HUDEP-2 (cell line): ENCODE results near the gene GPC6.

Experiments used
- DNase-seq, 76 experiments: peaks; one replicate each; lab custom pipeline; 2025; ENCODE audit not compliant: unreplicated experiment in 76 of 76; lab: John Stamatoyannopoulos, UW

Gene GPC6

DNA sequence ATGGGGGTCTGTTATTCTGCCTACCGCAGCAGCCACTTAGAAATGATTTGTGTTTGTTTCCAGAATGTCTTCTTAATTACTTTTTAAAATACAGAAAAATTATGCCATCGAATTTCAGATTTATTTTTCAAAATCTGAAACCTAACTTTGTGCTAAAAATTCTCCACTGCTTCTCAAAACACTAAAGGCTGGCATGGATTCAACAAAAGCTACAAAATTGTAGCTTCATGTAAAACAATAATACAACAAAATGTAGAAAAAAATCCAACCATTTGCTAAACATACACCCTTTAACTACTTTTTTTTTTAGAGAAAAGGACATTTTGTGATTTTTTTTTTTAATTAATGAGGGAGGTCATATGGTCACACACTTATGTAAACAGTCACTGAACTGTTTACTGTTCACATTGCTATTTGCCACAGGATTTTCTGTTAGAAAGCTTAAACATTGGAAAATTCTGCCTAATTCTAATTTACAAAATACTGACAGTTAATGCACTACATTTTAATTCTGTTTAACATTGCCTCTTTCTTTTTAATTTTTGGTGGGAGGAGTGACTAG is 646.3 kb downstream of the GPC6 start:
- no peak for DNase-seq

DNA sequence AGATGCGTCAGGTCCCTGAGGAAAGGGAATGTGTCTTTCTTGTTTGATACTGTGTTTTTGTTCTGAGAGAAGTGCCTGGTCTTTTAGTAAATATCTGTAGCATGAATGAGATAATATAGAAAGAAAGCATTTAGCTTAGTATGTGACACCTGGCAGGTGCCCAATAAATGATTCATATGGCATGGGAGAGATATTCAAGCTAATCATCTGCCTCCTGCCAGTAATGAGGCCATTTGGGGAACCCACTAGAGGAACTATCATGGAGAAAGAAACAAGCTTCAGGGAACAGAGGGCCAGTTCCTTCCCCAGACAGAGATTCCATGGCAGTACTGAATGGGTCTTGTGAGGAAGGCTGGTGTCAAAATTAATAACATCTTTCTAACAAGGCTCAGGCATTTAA is 648.9 kb downstream of the GPC6 start:
- DNase-seq = no peak

DNA sequence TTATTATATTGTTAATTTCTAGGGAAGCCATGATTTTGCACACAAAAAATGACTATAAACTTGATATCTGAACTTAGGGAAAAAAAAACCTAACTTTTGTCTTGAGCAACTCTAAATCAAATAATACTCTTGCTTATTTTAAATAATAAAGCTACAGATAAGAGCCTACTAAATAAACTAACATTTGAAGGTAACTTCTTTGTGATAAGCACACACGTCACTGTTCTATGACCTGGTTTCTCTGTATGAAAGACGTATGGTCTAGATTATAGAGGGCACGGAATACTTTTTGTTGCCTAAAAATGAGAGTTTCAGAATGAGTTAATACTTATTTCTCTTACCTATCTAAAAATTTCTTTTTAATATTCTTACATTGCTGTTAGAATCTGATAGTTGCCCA is 649.6 kb downstream of the GPC6 start:
- no peak for DNase-seq

DNA sequence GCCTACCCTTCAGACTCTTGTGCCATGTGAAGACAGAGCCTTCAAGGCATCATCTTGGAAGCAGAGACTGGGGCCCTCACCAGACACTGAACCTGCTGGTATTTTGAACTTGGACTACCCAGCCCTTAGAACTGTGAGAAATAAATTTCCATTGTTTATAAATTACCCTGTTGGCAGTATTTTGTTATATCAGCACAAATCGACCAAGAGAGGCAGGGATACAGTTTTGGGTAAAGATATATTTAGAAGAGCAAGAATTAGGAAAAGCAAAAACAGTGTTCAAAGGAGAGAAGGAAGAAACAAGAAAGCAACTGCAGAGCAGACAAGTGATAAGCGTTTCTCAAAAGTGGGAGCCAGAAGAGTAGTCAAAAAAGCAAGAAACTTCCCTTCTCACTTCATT is 652.1 kb downstream of the GPC6 start:
- DNase-seq = no peak

DNA sequence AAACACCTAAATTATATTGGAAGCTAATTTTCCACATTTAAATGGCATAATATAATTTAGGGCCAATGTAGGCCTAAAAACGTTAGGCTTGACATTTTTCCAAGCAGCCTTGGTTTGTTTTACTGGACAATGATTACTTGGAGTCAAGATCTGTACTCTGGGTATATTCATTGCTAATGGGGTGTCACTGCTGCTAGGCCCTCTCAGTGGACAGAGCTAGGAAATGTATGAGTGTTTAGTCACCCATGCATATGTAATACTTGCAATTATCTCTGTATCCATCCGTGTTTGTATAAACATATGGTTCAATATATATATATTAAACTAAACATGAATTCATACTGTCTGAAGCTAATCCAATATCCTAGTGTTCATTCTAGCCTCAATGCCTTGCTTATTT is 654.8 kb downstream of the GPC6 start:
- no peak for DNase-seq

DNA sequence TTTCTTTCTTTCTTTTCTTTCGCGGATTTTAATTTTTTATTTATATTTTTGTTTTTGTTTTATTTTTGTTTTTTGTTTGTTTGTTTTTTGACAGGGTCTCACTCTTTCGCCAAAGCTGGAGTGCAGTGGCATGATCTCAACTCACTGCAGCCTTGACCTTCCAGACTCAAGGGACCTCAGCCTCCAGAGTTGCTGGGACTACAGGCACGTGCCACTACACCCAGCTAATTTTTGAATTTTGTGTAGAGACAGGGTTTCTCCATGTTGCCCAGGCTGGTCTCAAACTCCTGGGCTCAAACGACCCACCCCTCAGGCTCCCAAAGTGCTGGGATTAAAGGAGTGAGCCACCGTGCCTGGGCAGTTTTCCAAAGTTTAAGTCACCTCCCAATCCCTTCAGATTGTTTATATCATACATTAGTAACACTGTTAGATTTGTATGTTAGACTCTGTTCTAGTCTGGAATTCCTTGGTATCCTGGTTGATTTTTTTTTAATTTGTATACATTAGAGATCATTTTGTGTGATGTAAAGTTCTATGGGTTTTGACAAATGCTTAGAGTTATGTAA is 655.6 kb downstream of the GPC6 start:
- DNase-seq = no peak

DNA sequence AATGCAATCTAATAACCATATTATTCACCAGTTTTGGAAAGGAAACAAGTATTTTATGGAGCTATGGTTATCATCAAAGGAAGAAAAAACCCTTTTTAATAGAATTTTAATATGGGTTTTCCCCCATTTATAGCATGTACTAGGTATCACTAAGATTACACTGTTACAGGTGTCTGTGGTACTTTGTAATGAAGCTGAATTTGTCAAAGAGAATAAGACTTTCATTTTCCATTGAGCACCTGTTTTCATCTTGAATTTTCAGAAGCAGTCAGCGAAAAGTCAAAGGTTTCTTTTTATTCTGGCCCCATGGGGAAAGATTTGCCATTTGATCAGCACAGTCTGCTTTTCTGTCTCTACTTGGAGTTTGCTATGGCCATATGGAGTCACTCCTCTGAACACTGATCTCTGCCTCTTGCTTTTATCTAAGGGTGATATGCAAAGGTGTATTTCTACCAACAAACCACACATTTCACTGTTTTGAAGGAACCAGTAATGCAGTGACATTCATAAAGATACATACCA is 662.9 kb downstream of the GPC6 start:
- DNase-seq = no peak

DNA sequence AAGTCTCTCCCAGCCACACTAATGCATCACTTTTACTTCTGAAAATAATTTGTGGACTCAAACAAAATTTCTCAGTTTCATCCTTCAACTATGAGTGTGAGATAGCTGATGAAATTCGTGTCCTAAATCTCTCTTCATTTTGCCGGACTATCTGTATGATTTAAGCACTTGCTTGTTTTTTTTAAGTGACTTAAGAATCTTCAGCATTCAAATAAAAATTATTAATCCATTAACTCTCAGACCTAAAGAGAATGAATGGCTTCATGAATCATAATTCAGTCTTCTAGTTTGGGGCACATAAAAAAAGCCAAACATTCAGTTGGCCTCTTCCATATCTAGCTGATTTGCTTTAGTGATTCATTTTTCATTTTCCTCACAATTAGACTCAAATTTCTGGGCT is 673.4 kb downstream of the GPC6 start:
- DNase-seq = no peak

DNA sequence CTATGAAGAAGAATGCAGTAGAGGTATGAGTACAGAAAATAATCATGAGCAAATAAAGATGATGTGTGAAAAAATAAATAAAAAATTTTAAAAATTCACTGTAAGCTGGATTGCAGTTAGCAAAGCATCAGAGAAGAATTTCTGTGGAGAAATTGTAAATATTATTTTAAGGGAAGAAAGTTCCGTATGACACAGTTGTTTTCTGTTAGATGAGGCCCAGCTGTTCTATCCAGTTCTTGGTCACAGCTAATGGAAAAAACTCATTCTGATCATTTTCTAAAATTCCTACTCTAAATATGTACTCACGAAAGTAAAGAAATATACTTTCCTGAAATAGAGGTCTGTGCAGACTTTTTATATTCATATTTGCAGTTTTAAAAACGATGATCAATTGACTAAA is 674.1 kb downstream of the GPC6 start:
- DNase-seq = no peak

DNA sequence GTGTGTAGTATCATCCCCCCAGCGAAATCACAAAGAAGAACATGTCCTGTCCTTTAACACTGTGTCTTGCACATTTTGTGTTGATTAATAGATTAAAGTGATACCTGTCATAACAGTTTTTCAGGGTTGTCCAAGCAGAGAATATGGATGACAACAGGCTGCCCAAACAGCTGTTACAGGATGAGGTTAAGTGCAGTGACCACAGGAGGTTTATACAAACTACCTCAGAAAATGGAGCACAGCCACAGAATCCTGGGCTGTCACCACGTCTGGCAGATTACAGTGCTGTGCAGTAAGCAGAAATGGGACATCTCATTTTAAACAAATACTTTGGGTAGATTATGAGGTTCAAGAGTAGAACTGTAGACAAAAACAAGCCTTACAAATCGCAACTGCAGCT is 677.3 kb downstream of the GPC6 start:
- no peak for DNase-seq

DNA sequence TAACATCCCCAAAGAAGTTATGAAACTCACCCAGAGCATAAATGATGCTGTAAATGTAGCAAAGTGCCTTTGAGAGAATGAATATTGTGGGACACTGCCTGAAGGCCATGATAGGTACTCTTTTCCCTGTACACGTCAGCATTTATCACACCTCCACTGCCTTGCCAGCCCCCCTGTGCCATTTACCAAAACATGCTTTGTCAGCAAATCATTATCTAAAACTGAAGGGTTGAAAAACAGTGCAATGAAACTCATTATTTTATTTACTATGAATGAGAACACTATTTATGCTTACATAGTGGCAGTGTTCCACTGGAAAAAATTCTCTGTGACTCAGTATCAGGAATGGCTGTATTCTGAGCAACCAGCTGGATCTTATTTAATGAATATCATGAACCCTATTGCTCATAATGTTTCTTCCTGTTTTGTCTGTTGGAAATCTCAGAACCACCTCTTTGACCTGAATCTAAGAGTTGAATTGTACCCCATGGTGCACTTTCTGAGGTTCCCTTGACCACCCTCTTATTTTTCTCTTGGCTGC is 688.7 kb downstream of the GPC6 start:
- no peak for DNase-seq

DNA sequence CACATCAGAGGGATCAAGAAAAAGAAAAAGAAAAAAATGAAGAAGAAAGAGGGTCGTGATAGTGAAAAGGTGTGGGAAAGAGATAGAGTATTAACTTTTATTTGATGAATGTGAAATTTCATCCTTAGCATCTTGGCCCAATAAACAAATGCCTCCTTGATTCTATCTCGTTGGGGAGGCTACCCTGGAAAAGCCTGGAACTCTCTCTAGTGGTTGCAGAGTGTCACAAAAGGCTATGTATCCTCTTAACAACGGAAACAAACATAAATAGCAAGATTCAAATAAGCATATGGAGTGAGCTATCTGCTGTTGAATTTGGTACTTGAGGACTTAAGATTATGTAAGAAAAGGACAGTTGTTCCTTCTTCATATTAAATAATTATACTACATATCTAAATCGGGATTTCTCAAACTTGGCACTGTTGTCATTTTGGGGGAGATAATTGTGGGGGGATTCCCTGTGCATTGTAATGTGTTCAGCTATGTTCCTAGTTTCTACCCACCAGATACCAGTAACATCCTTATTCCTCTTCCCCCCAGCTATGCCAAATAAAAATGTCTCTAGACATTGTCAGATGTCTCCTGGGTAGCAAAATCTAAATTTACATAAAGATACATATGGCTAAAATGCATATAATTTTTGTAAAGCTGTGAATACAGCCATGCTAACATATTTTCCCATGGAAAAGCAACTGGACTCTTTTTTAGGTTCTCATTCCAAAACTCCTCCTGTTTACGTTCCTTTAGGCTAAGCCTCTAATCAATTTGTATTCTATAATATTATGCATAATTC is 695.7 kb downstream of the GPC6 start:
- no peak for DNase-seq

DNA sequence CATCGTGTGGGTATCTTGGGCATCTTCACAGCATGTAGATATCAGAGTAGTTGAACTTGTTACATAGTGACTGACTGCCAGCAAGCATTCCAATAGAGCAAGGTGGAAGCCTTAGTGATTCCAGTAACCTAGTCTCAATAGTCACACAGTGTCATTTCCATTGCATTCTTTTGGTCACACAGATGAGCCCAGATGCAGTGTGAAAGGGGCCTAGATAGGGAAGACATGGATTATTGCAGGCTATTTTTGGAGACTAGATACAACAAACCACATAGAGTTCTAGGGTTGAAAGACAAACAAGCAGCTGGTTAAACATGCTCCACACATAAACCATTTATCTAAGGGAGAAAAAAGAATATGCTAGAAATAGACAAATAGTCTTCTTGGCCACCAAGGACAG is 699.4 kb downstream of the GPC6 start:
- DNase-seq = no peak

DNA sequence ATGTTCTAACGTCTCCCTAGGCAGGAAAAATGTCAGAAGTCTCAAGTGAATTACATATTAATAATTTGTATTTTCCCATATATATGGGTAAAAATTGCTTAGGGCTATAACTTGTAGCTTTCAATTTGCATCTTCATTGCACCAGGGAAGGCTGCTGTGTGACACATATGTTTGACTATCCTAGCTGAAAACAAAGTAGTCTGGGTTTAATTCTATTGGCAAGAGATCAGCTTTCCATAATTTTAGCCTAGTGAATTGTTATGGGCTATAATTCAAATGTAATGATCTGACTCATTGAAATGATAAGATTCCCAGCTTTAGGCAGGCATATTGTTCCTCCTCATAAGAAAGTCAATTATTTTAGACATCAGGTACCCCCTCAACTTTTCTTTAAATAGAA is 699.8 kb downstream of the GPC6 start:
- no peak for DNase-seq

DNA sequence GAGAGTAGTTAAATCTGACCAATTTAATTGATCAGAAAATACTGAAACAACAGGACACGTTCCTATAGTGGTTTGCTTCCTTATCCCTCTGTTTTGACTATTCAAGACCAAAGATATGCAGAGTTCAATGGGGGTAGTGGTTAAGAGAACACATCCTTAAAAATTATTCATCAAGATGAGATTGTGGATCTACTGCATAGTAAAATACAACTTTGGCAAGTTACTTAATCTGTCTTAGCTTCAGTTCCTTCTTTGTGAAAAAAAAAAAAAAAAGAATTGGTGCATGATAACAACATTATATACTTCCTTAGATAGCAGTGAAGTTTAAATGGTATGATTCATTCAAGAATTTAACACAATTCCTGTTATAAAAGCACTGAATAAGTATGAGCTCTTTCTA is 700.8 kb downstream of the GPC6 start:
- DNase-seq = no peak

DNA sequence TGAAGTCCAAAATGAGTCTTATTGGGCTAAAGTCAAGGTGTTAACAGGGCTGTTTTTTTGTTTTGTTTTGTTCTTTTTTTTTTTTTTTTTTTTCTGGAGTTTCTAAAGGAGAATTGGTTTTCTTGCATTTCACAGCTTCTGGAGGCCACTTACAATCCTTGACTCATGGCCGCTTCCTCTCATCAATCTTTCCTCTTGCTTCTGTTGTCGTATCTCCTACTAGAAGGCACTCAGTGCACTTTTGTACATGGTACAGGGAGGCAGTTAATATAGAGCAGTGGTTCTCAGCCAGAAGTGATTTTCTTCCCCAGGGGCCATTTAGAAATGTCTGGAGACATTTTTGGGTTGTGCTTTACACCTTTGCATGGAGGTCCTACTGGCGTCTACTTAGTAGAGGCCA is 706.3 kb downstream of the GPC6 start:
- DNase-seq = no peak

DNA sequence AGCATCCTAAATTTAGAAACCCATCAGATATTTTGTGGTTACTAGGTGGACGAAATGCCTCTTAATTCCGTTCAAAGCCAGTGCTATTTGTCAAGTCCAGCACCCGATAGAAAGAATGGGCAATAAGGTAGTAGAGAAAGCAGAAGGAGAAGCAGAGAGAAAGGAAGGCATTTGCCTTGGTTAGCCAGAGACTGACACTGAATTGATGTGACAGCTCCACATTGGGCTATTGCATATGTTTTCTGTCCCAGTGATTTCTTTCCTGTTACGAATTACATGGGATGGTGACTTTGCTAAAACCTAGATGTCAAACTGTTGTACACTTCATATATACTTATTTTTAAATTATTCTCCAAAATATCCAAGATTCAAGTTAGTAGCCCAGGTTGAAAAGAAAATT is 710.3 kb downstream of the GPC6 start:
- no peak for DNase-seq

DNA sequence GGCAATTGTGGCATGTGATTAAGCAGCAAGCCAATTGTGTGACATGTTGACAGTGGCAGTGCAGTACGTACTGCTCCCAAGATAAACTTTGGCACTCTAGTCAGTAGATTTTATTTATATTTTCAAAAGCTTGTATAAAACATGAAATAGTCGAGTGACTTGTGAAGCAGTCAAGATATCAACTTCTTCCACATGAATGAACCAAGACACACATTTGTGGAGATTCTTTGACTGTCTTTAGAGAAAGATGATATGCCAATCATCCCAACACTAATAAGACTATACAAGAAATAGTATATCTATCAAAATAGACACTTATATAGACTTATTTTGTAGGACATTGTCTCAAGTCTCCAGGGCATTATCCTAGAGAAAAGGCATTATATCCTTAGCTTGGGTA is 714.8 kb downstream of the GPC6 start:
- DNase-seq = no peak

DNA sequence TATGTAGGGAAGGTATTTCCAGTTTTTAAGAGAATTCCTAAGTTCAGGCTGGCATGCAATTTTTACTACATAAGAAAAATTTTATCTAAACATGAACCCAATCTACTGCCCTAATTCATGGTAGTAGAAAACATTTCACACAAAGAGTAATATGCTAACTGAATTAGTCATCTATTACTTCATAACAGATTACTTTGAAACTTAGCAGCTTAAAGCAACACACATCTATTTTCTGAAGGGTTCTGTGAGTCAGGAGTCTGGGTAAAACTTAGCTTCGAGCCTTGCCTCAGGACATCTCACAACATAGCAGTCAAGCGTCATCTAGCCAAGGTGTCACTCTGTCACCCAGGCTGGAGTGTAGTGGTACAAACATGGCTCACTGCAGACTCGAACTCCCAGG is 715.4 kb downstream of the GPC6 start:
- no peak for DNase-seq

DNA sequence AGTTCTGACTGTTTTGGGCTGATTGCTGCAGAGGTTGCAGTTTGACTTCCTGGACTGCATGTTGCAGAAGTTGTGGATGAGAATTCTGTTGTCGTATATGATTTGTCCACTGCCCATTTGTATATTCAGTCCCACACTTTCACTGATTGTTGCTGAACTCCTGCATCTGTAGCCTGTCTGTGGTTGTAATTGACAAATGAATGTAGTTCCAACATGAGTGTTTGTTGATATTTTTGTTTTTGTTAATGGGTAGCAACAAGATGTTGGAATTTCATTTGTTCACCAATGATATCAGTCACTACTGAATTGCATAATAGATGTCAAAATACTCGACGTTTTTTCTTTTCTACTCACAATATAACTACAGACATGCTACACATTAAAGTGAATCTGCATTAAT is 719.0 kb downstream of the GPC6 start:
- DNase-seq = no peak

DNA sequence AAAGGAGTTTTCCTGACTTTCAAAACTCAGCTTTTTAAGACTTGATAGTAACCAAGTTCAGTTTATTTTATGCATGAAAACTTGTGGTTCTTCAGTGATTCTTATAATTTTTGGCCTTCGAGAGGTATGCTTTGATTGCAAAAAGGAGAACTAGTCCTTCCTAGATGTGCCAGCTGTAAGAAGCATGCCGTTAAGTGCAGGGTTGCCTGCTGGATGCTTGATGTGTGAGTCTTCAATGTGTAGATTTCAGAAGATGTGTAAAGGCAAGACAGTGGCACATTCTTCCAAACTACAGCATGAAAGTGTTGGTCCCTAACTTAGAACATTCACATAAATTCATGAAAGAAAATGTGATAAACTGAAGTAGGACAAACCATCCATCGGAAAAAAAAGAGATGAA is 720.4 kb downstream of the GPC6 start:
- DNase-seq = no peak

DNA sequence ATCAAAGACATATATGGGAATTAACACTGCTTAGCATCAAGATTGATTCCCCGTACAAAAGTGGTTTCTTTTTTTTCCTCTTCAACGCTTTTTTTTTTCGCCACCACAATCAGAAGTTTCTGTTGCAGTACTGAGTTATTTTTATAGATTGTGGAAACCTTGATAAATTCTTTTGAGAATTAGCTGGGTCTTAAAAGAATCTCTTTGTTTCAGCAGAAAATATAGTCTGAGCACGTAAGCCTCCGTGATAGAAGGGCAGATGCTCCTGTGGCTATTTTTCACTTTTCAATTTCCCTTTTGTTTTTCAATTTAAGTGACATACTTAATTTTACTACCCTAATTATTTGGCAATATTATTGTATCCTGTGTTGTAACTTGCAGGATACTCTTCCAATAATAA is 721.0 kb downstream of the GPC6 start:
- DNase-seq = no peak
